A549 treated with ZK216348 at 1 μM for 4 hours (cell line): ENCODE measurements around the gene GANC. TPM values are rescaled to one million over a fixed set of nuclear protein-coding genes. Genes with fewer than 3 reads are reported as not detected.

Experiments
- total RNA-seq: library from RNA; stranded (reverse); fragments of 200-300 nt; extraction: Qiagen RNA extraction; gene quantifications from 5 replicates; pipeline ENCODE4 v1.2.3, GENCODE V29; 2022; ENCODE audit warnings: low read depth

Gene GANC
- total RNA-seq: 5.6 to 11.0 TPM (median 6.8 TPM) in 5 replicates

GRCh38 chr15:42272939-42273899, at the start of gene GANC, which contains the start of gene TMEM87A:
TSS of gene GANC (plus strand) at chr15:42273201. CDS start at chr15:42274482, 1,281 bp downstream.
TSS of gene TMEM87A (minus strand) at chr15:42273433. CDS start at chr15:42273398, 35 bp downstream.

GRCh38 chr15:42359249-42359648, 86.2 kb downstream of the GANC start, which contains the start of gene CAPN3:
TSS of gene CAPN3 (plus strand) at chr15:42359501. CDS start at chr15:42359806, 305 bp downstream.

Other genes with a start within 250 kb of the GANC start
- not detected in 5 replicates for gene PLA2G4D, start 178.6 kb upstream of the GANC start, total RNA-seq
- gene PLA2G4F, start 116.6 kb upstream of the GANC start, total RNA-seq: not detected in 5 replicates
- gene VPS39, start 64.9 kb upstream of the GANC start, total RNA-seq: 14.1 to 17.9 TPM (median 16.7 TPM) in 5 replicates
- 23.9 to 41.2 TPM (median 26.0 TPM) in 5 replicates for gene TMEM87A, start 232 bp downstream of the GANC start, total RNA-seq
- gene CAPN3, start 86.3 kb downstream of the GANC start, total RNA-seq: 0.18 to 0.60 TPM (median 0.41 TPM) in 4 of 5 replicates, not detected in the other
- gene ZNF106, start 217.9 kb downstream of the GANC start, total RNA-seq: 6.3 to 14.4 TPM (median 10.6 TPM) in 5 replicates
- 16.5 to 55.9 TPM (median 18.4 TPM) in 5 replicates for gene SNAP23, start 222.4 kb downstream of the GANC start, total RNA-seq